GM23248 (cell line): ENCODE results near the gene GRIPAP1. TPM values are rescaled to one million over a fixed set of nuclear protein-coding genes. Genes with fewer than 3 reads are reported as not detected.
"Not testable (repeated sequence)": the region's sequence is repeated elsewhere in the genome, so short reads cannot be mapped to it uniquely, and the experiment has no call there.

Source experiments
- DNase-seq: peaks from one replicate; pipeline ENCODE4 v3.0.0-alpha.2; 2015
- H2AFZ ChIP-seq: fragments of 200-600 bp; sonication (generic); 2 replicates; pipeline ENCODE4 v1.6.1; 2016; ENCODE audit warnings: antibody characterized with exemption
- H3F3A ChIP-seq: fragments of 200-600 bp; sonication (generic); 2 replicates; pipeline ENCODE4 v1.6.1; 2016; ENCODE audit warnings: mild to moderate bottlenecking, antibody characterized with exemption, mixed run types; ENCODE audit not compliant: insufficient read depth
- H3K27ac ChIP-seq: fragments of 200-600 bp; sonication (generic); 2 replicates; pipeline ENCODE4 v1.5.1; 2016; ENCODE audit warnings: mild to moderate bottlenecking
- H3K27me3 ChIP-seq: fragments of 200-600 bp; sonication (generic); replicated peaks from 2 replicates; pipeline ENCODE4 v1.6.1; 2016; ENCODE audit warnings: mild to moderate bottlenecking; ENCODE audit not compliant: insufficient read depth
- H3K36me3 ChIP-seq: fragments of 200-600 bp; sonication (generic); 2 replicates; pipeline ENCODE4 v1.6.1; 2016; ENCODE audit warnings: low read depth, mild to moderate bottlenecking
- H3K4me1 ChIP-seq: fragments of 200-600 bp; sonication (generic); 2 replicates; pipeline ENCODE4 v1.6.1; 2016; ENCODE audit warnings: mild to moderate bottlenecking; ENCODE audit not compliant: insufficient read depth
- H3K4me2 ChIP-seq: fragments of 200-600 bp; sonication (generic); one replicate; pipeline ENCODE4 v1.6.1; 2016; ENCODE audit warnings: mild to moderate bottlenecking; ENCODE audit not compliant: unreplicated experiment
- H3K4me3 ChIP-seq: fragments of 200-600 bp; sonication (generic); 2 replicates; pipeline ENCODE4 v1.5.1; 2016; ENCODE audit warnings: mild to moderate bottlenecking
- H3K79me2 ChIP-seq: fragments of 200-600 bp; sonication (generic); 2 replicates; pipeline ENCODE4 v1.6.1; 2016; ENCODE audit warnings: mild to moderate bottlenecking; ENCODE audit not compliant: insufficient read depth
- H3K9ac ChIP-seq: fragments of 200-600 bp; sonication (generic); 2 replicates; pipeline ENCODE4 v1.6.1; 2016; ENCODE audit warnings: mild to moderate bottlenecking
- H3K9me2 ChIP-seq: fragments of 200-600 bp; sonication (generic); 2 replicates; pipeline ENCODE4 v1.6.1; 2016; ENCODE audit warnings: mixed run types, mild to moderate bottlenecking, moderate library complexity; ENCODE audit not compliant: insufficient read depth
- H3K9me3 ChIP-seq: fragments of 200-600 bp; sonication (generic); one replicate; pipeline ENCODE4 v1.6.1; 2017; ENCODE audit warnings: low read depth
- H4K20me1 ChIP-seq: fragments of 200-600 bp; sonication (generic); 2 replicates; pipeline ENCODE4 v1.6.0; 2016; ENCODE audit not compliant: insufficient read depth
- EZH2 ChIP-seq: fragments of 200-600 bp; sonication (generic); IDR thresholded peaks from 2 replicates; pipeline ENCODE4 v1.6.1; 2018; ENCODE audit warnings: antibody characterized with exemption, mild to moderate bottlenecking; ENCODE audit not compliant: insufficient read depth, poor library complexity, severe bottlenecking
- EZH2phosphoT487 ChIP-seq: fragments of 200-600 bp; sonication (generic); IDR thresholded peaks from 2 replicates; pipeline ENCODE4 v1.6.1; 2018; ENCODE audit warnings: antibody characterized with exemption, moderate library complexity, mild to moderate bottlenecking, low read depth; ENCODE audit not compliant: insufficient read depth
- WGBS, 2 experiments: methylation state at CpG; one replicate each; pipeline ENCODE4 v1.1.6; 2015 to 2017; ENCODE audit warnings: low lambda C conversion rate in 2 of 2, low coverage in 1 of 2; ENCODE audit errors: missing lambda C conversion rate in 2 of 2; 5-methylcytosine and 5-hydroxymethylcytosine counted together
- in situ Hi-C: fragments of 300-500 bp; cut with MboI; formaldehyde crosslinking; loops from 2 replicates; pipeline ENCODE4 v1.15.0; 2020
- polyA plus RNA-seq: library from polyadenylated mRNA; unstranded; fragments of >200 nt; fragmentation: Nextera tagmentation; extraction: Ambion mirVana; gene quantifications from 2 replicates; pipeline ENCODE4 v1.2.1, GENCODE V29; 2016
- total RNA-seq: library from RNA; depleted of rRNA; stranded (reverse); fragments of >200 nt; shearing (Covaris generic); gene quantifications from 2 replicates; pipeline ENCODE4 v1.2.3, GENCODE V29; 2014

Gene GRIPAP1
- total and polyA plus RNA-seq, 2 experiments from 2014 or later, result 16.5 TPM

GRCh38 chrX:48992341-48992740 lies 9.7 kb downstream of the GRIPAP1 start:
- DNase-seq, result no peak
- Histone ChIP-seq H4K20me1 (no peaks in the 10 kb centered on the region), H3K36me3 (no peaks in the 10 kb centered on the region), H3K4me2 (no peak overlapping the region), H3F3A (no peaks in the 10 kb centered on the region), H3K9ac (no peak overlapping the region), H3K27me3 (no peaks in the 10 kb centered on the region), H3K4me3 (no peak overlapping the region), H2AFZ (no peak overlapping the region), H3K27ac (no peak overlapping the region), H3K9me2 (no peaks in the 10 kb centered on the region), H3K79me2 (no peaks in the 10 kb centered on the region), H3K9me3 (no peaks in the 10 kb centered on the region), H3K4me1 (no peaks in the 10 kb centered on the region)
- in situ Hi-C loops, result no loop called here
- TF ChIP-seq EZH2, result no peak

GRCh38 chrX:48989483-48989882 lies 12.6 kb downstream of the GRIPAP1 start:
- H3K4me2 ChIP-seq, result no peak overlapping the region
- H3K4me1 ChIP-seq, result no peaks in the 10 kb centered on the region
- TF ChIP-seq EZH2phosphoT487 (no peak), EZH2 (no peak)
- H3K9me2 ChIP-seq, result no peaks in the 10 kb centered on the region
- H4K20me1 ChIP-seq, result no peaks in the 10 kb centered on the region
- in situ Hi-C loops, result no loop called here
- H3K36me3 ChIP-seq, result no peaks in the 10 kb centered on the region
- no peak for DNase-seq
- H3K9ac ChIP-seq, result no peak overlapping the region
- H2AFZ ChIP-seq, result no peak overlapping the region
- no peak overlapping the region for H3K4me3 ChIP-seq
- WGBS, 2 experiments, result 81 to 87% methylated on average over 4 of the region's 4 CpGs
- no peaks in the 10 kb centered on the region for H3K9me3 ChIP-seq
- H3K79me2 ChIP-seq, result no peaks in the 10 kb centered on the region
- H3K27ac ChIP-seq, result no peak overlapping the region
- no peaks in the 10 kb centered on the region for H3F3A ChIP-seq
- H3K27me3 ChIP-seq, result no peaks in the 10 kb centered on the region

- in situ Hi-C loops, result no loop called here
- Histone ChIP-seq H2AFZ (no peak overlapping the region), H3K27me3 (no peaks in the 10 kb centered on the region), H3F3A (no peaks in the 10 kb centered on the region), H3K27ac (no peak overlapping the region), H3K4me3 (no peak overlapping the region), H3K9me3 (no peaks in the 10 kb centered on the region), H4K20me1 (no peaks in the 10 kb centered on the region), H3K79me2 (no peaks in the 10 kb centered on the region), H3K36me3 (no peaks in the 10 kb centered on the region), H3K9ac (no peak overlapping the region), H3K4me2 (no peak overlapping the region), H3K4me1 (no peaks in the 10 kb centered on the region), H3K9me2 (no peaks in the 10 kb centered on the region)
- 61 to 64% methylated on average over 3 of the region's 3 CpGs for WGBS, 2 experiments
- TF ChIP-seq EZH2phosphoT487 (no peak), EZH2 (no peak)
- no peak for DNase-seq
Observed at GRCh38 chrX:48983896-48984295, 18.2 kb downstream of the GRIPAP1 start.

- H3K79me2 ChIP-seq, result no peaks in the 10 kb centered on the region
- H3K9ac ChIP-seq, result no peak overlapping the region
- H3F3A ChIP-seq, result no peaks in the 10 kb centered on the region
- no peaks in the 10 kb centered on the region for H3K9me2 ChIP-seq
- DNase-seq, result no peak
- H3K4me2 ChIP-seq, result no peak overlapping the region
- WGBS, 2 experiments, result 86 to 92% methylated on average over 9 to 17 of the region's 17 CpGs
- no peak overlapping the region for H3K27ac ChIP-seq
- in situ Hi-C loops, result no loop called here
- TF ChIP-seq EZH2phosphoT487 (no peak), EZH2 (no peak)
- H3K4me1 ChIP-seq, result no peaks in the 10 kb centered on the region
- no peak overlapping the region for H2AFZ ChIP-seq
- H3K36me3 ChIP-seq, result no peaks in the 10 kb centered on the region
- no peak overlapping the region for H3K4me3 ChIP-seq
- H3K27me3 ChIP-seq, result no peaks in the 10 kb centered on the region
- H4K20me1 ChIP-seq, result no peaks in the 10 kb centered on the region
- H3K9me3 ChIP-seq, result no peaks in the 10 kb centered on the region
Observed at GRCh38 chrX:48983081-48983480, 19.0 kb downstream of the GRIPAP1 start.

- Histone ChIP-seq H3K79me2 (no peaks in the 10 kb centered on the region), H3K27ac (no peak overlapping the region), H3K9ac (no peak overlapping the region), H3K4me2 (no peak overlapping the region), H3K4me3 (no peak overlapping the region), H3F3A (no peaks in the 10 kb centered on the region), H3K36me3 (no peaks in the 10 kb centered on the region), H3K27me3 (no peaks in the 10 kb centered on the region), H2AFZ (no peak overlapping the region), H4K20me1 (no peaks in the 10 kb centered on the region), H3K9me2 (no peaks in the 10 kb centered on the region), H3K4me1 (no peaks in the 10 kb centered on the region), H3K9me3 (no peaks in the 10 kb centered on the region)
- TF ChIP-seq EZH2, result no peak
- no peak for TF ChIP-seq EZH2phosphoT487
- no peak for DNase-seq
- 82 to 90% methylated on average over 3 to 4 of the region's 10 CpGs for WGBS, 2 experiments
- in situ Hi-C loops, result no loop called here
Observed at GRCh38 chrX:48981178-48981577, 20.9 kb downstream of the GRIPAP1 start.

GRCh38 chrX:48980341-48980740 lies 21.7 kb downstream of the GRIPAP1 start:
- H3K9ac ChIP-seq, H3K4me2 ChIP-seq, H3F3A ChIP-seq, H3K79me2 ChIP-seq, H3K4me1 ChIP-seq, H3K36me3 ChIP-seq, H2AFZ ChIP-seq, H4K20me1 ChIP-seq, H3K9me3 ChIP-seq, DNase-seq, H3K27ac ChIP-seq, in situ Hi-C loops, H3K9me2 ChIP-seq, H3K4me3 ChIP-seq, H3K27me3 ChIP-seq: not testable (repeated sequence)
- WGBS, 2 experiments, result 86 to 100% methylated on average over 4 to 10 of the region's 10 CpGs
